Transverse colon (tissue), 4 donors: ENCODE measurements around the gene EML1. TPM values are rescaled to one million over a fixed set of nuclear protein-coding genes. Genes with fewer than 3 reads are reported as not detected.

Experiments used
- DNase-seq: peaks from one replicate; pipeline ENCODE4 v3.0.0-alpha.2; 2019
- H3K27ac ChIP-seq, 4 donors: fragments of 200-600 bp; sonication (generic); 2 replicates each; pipeline ENCODE4 v1.5.1; 2016 to 2018; ENCODE audit warnings: inconsistent platforms in 4 of 4
- H3K27me3 ChIP-seq: fragments of 200-600 bp; sonication (generic); 2 replicates; pipeline ENCODE4 v1.5.1; 2017; ENCODE audit warnings: inconsistent platforms
- H3K36me3 ChIP-seq, 4 donors: fragments of 200-600 bp; sonication (generic); 2 replicates each; pipeline ENCODE4 v1.5.1; 2017 to 2019; ENCODE audit warnings: inconsistent platforms in 4 of 4
- H3K4me1 ChIP-seq, 4 donors: fragments of 200-600 bp; sonication (generic); 2 replicates each; pipeline ENCODE4 v1.5.1; 2017 to 2020; ENCODE audit warnings: inconsistent platforms in 4 of 4
- H3K4me3 ChIP-seq, 4 donors: fragments of 200-600 bp; sonication (generic); 1 replicate in 1 of 4; 2 replicates in 3 of 4; pipeline versions ENCODE4 v1.5.1 to v1.6.1; 2017 to 2019; ENCODE audit warnings: inconsistent platforms in 4 of 4
- H3K9me3 ChIP-seq, 2 donors: fragments of 200-600 bp; sonication (generic); 2 replicates each; pipeline ENCODE4 v1.5.1; 2017 to 2019; ENCODE audit warnings: inconsistent platforms in 2 of 2
- EP300 ChIP-seq: sonication (generic); formaldehyde crosslinking; IDR thresholded peaks from one replicate; pipeline ENCODE4 v1.6.1; 2017; ENCODE audit warnings: antibody characterized with exemption, low read depth
- POLR2A ChIP-seq: fragments of 450-650 bp; IDR thresholded peaks from one replicate; pipeline ENCODE4 v1.6.1; 2016; ENCODE audit warnings: antibody characterized with exemption, mild to moderate bottlenecking, moderate library complexity
- POLR2AphosphoS5 ChIP-seq, 3 donors: sonication (generic); formaldehyde crosslinking; IDR thresholded peaks; one replicate each; pipeline ENCODE4 v1.6.1; 2016; ENCODE audit warnings: antibody characterized with exemption in 3 of 3
- WGBS, 2 donors: methylation state at CpG; one replicate each; pipeline ENCODE4 v1.1.5; 2018; ENCODE audit warnings: low coverage in 1 of 2; 5-methylcytosine and 5-hydroxymethylcytosine counted together
- in situ Hi-C, 4 donors: fragments of 200-750 bp; cut with MboI; loops; one replicate each; pipeline versions ENCODE4 v1.15.0 to v1.15.1; 2017; ENCODE audit warnings: low sequenced_read_pairs in 3 of 4, low pct_ligation_motif_present in 1 of 4, low pct_unique_long_range_greater_than_20kb in 1 of 4
- intact Hi-C: fragments of 100-400 bp; cut with DNase I; formaldehyde crosslinking; loops from one replicate; pipeline ENCODE4 v1.15.1; 2023; ENCODE audit warnings: low total_unique reads
- total RNA-seq, 4 donors: library from RNA; depleted of rRNA; stranded (reverse); fragments of >200 nt; gene quantifications; one replicate each; pipeline ENCODE4 v1.1.0, GENCODE V29; 2016
- TF ChIP-seq, protein P1 (sequence below), 5 experiments: fragments of 200-600 bp in 3 of 5; fragments of 450-650 bp in 2 of 5; sonication (generic) in 3 of 5; IDR thresholded peaks; 1 replicate in 2 of 5; 2 replicates in 3 of 5; pipeline ENCODE4 v1.5.1; 2016 to 2017; ENCODE audit warnings: antibody characterized with exemption in 5 of 5, inconsistent platforms in 3 of 5, mild to moderate bottlenecking in 2 of 5, moderate library complexity in 1 of 5

EML1 gene
- total RNA-seq, 4 donors from 2014 or later: 16.8 to 59.5 (median 21.9) TPM

DNA sequence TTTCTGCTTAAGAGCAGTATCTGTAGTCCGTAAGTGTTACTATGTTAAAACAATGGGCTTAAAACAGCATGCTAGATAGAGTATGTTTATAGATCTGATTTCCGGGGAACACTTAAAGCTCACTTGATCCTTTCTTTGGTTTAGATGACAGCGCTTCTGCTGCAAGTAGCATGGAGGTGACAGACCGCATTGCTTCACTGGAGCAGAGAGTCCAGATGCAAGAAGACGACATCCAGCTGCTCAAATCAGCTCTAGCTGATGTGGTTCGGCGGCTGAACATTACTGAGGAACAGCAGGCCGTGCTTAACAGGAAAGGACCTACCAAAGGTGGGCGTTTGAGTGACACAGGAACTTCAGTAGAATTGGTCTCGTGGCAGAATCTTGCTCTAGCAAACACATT, 57.5 kb downstream of the EML1 start:
- intact Hi-C loops (no loop called here), in situ Hi-C loops (no loop called here)
- 75 to 76% methylated on average over 1 to 10 of the region's 10 CpGs for WGBS, 2 donors
- peaks cover 10 to 11% of the 10 kb centered on the region in 2 donors for H3K9me3 ChIP-seq
- no peak for DNase-seq
- TF ChIP-seq POLR2AphosphoS5 (IDR thresholded peaks at IDR 0.05) (peak in 1 of 3 donors; percentile 43), EP300 (no peak), POLR2A (no peak)
- TF ChIP-seq, protein P1, sequence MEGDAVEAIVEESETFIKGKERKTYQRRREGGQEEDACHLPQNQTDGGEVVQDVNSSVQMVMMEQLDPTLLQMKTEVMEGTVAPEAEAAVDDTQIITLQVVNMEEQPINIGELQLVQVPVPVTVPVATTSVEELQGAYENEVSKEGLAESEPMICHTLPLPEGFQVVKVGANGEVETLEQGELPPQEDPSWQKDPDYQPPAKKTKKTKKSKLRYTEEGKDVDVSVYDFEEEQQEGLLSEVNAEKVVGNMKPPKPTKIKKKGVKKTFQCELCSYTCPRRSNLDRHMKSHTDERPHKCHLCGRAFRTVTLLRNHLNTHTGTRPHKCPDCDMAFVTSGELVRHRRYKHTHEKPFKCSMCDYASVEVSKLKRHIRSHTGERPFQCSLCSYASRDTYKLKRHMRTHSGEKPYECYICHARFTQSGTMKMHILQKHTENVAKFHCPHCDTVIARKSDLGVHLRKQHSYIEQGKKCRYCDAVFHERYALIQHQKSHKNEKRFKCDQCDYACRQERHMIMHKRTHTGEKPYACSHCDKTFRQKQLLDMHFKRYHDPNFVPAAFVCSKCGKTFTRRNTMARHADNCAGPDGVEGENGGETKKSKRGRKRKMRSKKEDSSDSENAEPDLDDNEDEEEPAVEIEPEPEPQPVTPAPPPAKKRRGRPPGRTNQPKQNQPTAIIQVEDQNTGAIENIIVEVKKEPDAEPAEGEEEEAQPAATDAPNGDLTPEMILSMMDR (IDR thresholded peaks at IDR 0.05): no peak
- H3K36me3 ChIP-seq: no peaks in the 10 kb centered on the region
- H3K4me1 ChIP-seq: no peaks in the 10 kb centered on the region
- H3K27me3 ChIP-seq: no peaks in the 10 kb centered on the region
- no peak overlapping the region for H3K4me3 ChIP-seq
- no peak overlapping the region for H3K27ac ChIP-seq

DNA sequence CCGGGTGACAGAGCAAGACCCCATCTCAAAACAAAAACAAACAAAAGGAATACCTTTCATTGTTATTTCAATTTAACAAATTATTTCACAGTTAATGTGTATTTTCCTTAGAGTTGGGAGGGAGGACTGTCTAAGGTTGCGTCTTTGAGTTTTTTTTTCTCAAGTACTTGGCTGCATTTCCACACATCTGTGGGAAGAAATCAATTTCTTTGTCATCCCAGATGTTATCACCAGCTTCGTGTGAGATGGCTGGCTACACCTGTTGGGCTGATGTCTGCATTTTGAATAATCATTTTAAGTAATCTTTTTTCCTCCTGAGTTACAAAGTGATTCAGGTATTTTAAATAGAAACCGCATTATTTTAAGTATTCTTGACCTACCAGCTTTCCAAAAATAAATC, 59.4 kb downstream of the EML1 start:
- 63 to 70% methylated on average over 4 of the region's 4 CpGs for WGBS, 2 donors
- DNase-seq: no peak
- peaks cover 0 to under 1% of the 10 kb centered on the region in 2 donors for H3K9me3 ChIP-seq
- H3K27ac ChIP-seq: no peak overlapping the region
- no peak overlapping the region for H3K4me3 ChIP-seq
- no peaks in the 10 kb centered on the region for H3K27me3 ChIP-seq
- no peaks in the 10 kb centered on the region for H3K4me1 ChIP-seq
- no peak for TF ChIP-seq POLR2AphosphoS5 (IDR thresholded peaks at IDR 0.05)
- no peaks in the 10 kb centered on the region for H3K36me3 ChIP-seq
- intact Hi-C loops: no loop called here
- in situ Hi-C loops: no loop called here

DNA sequence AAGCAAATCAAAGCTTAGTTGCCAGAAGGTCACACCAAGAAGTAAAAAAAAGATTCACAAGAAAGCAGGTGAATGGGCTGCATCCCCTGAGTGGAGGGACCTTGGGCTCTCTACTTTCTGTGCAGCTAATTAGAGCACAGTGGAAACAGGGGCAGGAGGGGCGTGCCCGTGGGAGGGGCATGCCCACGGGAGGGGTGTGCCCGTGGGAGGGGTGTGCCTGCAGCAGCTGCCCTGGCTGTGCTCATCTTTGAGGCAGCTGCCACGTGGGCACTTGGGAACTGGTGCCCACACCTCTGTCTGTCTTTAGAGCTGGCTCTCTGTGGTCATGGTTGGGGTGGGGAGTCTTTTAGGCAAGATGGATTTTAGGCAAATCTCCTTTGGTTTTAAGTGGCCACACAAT, 60.0 kb downstream of the EML1 start:
- no peaks in the 10 kb centered on the region for H3K9me3 ChIP-seq
- H3K27ac ChIP-seq: no peak overlapping the region
- DNase-seq: no peak
- no peak overlapping the region for H3K4me3 ChIP-seq
- in situ Hi-C loops: no loop called here
- no peaks in the 10 kb centered on the region for H3K27me3 ChIP-seq
- 19% methylated on average over 5 of the region's 5 CpGs; no CpG with 5 or more reads in 1 of the 2 donors for WGBS, 2 donors
- TF ChIP-seq EP300: no peak
- no peak for TF ChIP-seq POLR2AphosphoS5 (IDR thresholded peaks at IDR 0.05)
- no peaks in the 10 kb centered on the region for H3K4me1 ChIP-seq
- intact Hi-C loops: no loop called here
- H3K36me3 ChIP-seq: no peaks in the 10 kb centered on the region

DNA sequence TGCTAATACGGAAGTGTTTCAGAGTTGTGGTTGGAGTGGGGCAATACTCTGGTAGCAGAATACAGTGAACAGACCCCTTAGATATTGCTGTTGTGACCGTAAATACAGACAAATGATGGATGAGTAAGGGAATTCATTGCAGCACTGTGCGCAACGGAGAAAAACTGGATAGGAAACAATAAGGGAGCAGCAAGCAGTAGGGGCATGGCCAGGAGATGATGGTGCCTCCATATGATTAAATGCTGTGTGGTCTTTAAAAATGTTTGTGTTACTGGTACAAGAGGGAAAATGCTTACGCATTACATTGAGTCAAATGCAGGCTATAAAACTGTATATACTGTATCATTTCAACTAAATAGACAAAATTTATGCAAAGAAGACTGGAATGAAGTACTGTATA, 61.6 kb downstream of the EML1 start:
- H3K9me3 ChIP-seq: no peaks in the 10 kb centered on the region
- no peak for TF ChIP-seq POLR2AphosphoS5 (IDR thresholded peaks at IDR 0.05)
- TF ChIP-seq POLR2A: no peak
- no peak overlapping the region for H3K4me3 ChIP-seq
- H3K27ac ChIP-seq: no peak overlapping the region
- no peaks in the 10 kb centered on the region for H3K36me3 ChIP-seq
- H3K27me3 ChIP-seq: no peaks in the 10 kb centered on the region
- in situ Hi-C loops (no loop called here), intact Hi-C loops (no loop called here)
- no peaks in the 10 kb centered on the region for H3K4me1 ChIP-seq
- DNase-seq: no peak
- WGBS, 2 donors: 44 to 78% methylated on average over 4 to 5 of the region's 5 CpGs

DNA sequence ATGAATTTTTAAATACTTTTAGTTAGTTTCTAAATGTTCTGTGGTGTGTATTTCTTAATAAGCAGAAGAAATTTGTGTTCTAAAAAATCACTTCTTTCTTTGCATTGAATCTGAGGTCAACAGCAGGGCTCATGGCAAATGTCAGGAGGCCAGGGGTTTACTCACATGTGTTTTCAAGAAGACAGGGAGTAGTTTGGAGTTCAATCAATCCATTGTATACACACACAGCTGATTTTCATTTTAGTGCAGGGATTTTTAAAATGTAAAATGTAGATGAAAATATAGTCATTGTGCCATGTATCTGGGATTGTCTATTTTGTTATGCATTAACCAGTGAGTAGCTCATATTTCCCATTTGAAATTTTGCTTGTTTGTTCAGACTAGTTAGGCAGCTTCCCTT, 62.1 kb downstream of the EML1 start:
- no peak for DNase-seq
- in situ Hi-C loops: no loop called here

More for the DNA sequence above, 62.1 kb downstream of the EML1 start:
- no peak for TF ChIP-seq EP300
- no peak for TF ChIP-seq POLR2A
- no peak for TF ChIP-seq POLR2AphosphoS5 (IDR thresholded peaks at IDR 0.05)
- TF ChIP-seq, protein P1 (IDR thresholded peaks at IDR 0.05): no peak
- Histone ChIP-seq H3K4me3 (no peak overlapping the region), H3K9me3 (no peaks in the 10 kb centered on the region), H3K36me3 (no peaks in the 10 kb centered on the region), H3K4me1 (no peaks in the 10 kb centered on the region), H3K27me3 (no peaks in the 10 kb centered on the region), H3K27ac (no peak overlapping the region)
- intact Hi-C loops: no loop called here
